HEK293T (cell line): Measurements from ENCODE around the gene ASNSD1.
"Not testable (repeated sequence)": the region's sequence is repeated elsewhere in the genome, so short reads cannot be mapped to it uniquely, and the experiment has no call there.

Experiments
- CTCF ChIA-PET: fragments of 350-600 bp; formaldehyde crosslinking; extraction: SDS; loops from one replicate; lab custom pipeline; 2021; ENCODE audit warnings: antibody characterized with exemption, inconsistent platforms; lab: Yijun Ruan, JAX
- POLR2A ChIA-PET: fragments of 350-600 bp; formaldehyde crosslinking; extraction: SDS; loops from one replicate; lab custom pipeline; 2020; ENCODE audit warnings: antibody characterized with exemption, inconsistent platforms; lab: Yijun Ruan, JAX
- DNase-seq: peaks from one replicate; pipeline ENCODE4 v3.0.0; 2012; ENCODE audit warnings: mixed read lengths; ENCODE audit errors: extremely low spot score
- ARNT ChIP-seq: fragments of 450-650 bp; IDR thresholded peaks from 2 replicates; pipeline ENCODE4 v1.6.1; 2017; ENCODE audit warnings: mild to moderate bottlenecking
- BHLHE40 ChIP-seq: fragments of 450-650 bp; IDR thresholded peaks from 2 replicates; pipeline ENCODE4 v1.6.1; 2016; ENCODE audit warnings: mild to moderate bottlenecking, moderate library complexity, borderline replicate concordance
- CTBP1 ChIP-seq: fragments of 450-650 bp; IDR thresholded peaks from 2 replicates; pipeline ENCODE4 v1.6.1; 2016; ENCODE audit warnings: borderline replicate concordance
- ELF4 ChIP-seq: fragments of 450-650 bp; IDR thresholded peaks from 2 replicates; pipeline ENCODE4 v1.6.1; 2017; ENCODE audit warnings: antibody characterized with exemption
- FOXA1 ChIP-seq: fragments of 450-650 bp; IDR thresholded peaks from 2 replicates; pipeline ENCODE4 v1.6.1; 2016; ENCODE audit warnings: mild to moderate bottlenecking
- FOXK2 ChIP-seq: fragments of 450-650 bp; IDR thresholded peaks from 2 replicates; pipeline ENCODE4 v1.6.1; 2016; ENCODE audit warnings: mild to moderate bottlenecking
- FOXM1 ChIP-seq: fragments of 450-650 bp; IDR thresholded peaks from 2 replicates; pipeline ENCODE4 v1.6.1; 2017; ENCODE audit warnings: mild to moderate bottlenecking, borderline replicate concordance
- HDGF ChIP-seq: fragments of 450-650 bp; IDR thresholded peaks from 2 replicates; pipeline ENCODE4 v1.6.1; 2017; ENCODE audit warnings: antibody characterized with exemption, borderline replicate concordance
- L3MBTL2 ChIP-seq: fragments of 450-650 bp; conservative IDR thresholded peaks from 2 replicates; pipeline ENCODE4 v1.6.1; 2016; ENCODE audit warnings: mild to moderate bottlenecking
- LEF1 ChIP-seq: fragments of 450-650 bp; IDR thresholded peaks from 2 replicates; pipeline ENCODE4 v1.6.1; 2017; ENCODE audit warnings: mild to moderate bottlenecking, borderline replicate concordance
- NFRKB ChIP-seq: fragments of 450-650 bp; IDR thresholded peaks from 2 replicates; pipeline ENCODE4 v1.6.1; 2016; ENCODE audit warnings: mild to moderate bottlenecking, moderate library complexity
- SP1 ChIP-seq: fragments of 450-650 bp; IDR thresholded peaks from 2 replicates; pipeline ENCODE4 v1.6.1; 2017
- SUZ12 ChIP-seq: fragments of 450-650 bp; IDR thresholded peaks from 2 replicates; pipeline ENCODE4 v1.6.1; 2016; ENCODE audit warnings: mild to moderate bottlenecking
- TARDBP ChIP-seq: fragments of 450-650 bp; IDR thresholded peaks from 2 replicates; pipeline ENCODE4 v1.6.1; 2016
- ZNF384 ChIP-seq: fragments of 450-650 bp; IDR thresholded peaks from 2 replicates; pipeline ENCODE4 v1.6.1; 2016
- TF ChIP-seq, protein P1 (sequence below): fragments of 450-650 bp; IDR thresholded peaks from 2 replicates; pipeline ENCODE4 v1.6.1; 2016

The ASNSD1 gene

DNA sequence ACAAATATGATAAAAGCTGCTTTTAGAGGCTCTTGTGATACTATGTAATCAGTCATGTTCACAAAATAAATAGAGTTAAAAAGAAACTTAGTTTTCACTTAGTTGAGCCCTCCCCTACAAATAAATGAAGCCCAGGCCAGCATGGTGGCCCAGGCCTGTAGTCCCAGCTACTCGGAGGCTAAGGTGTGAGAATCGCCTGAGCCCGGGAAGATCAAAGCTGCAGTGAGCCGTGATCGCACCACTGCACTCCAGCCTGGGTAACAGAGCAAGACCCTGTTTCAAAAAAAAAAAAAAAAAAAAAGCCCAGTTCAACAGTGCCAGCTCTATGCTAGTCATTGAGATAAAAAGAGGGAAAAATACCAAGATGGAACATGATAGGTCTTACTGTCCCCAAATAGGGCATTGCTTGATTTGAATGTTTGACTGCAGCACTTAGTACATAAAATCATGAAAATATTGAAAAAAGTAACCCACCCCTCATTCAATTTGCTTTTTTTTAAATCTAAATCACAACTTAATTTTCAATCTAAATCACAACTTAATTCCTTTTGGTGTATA lies 1.5 kb downstream of the ASNSD1 start:
- POLR2A ChIA-PET, result interaction anchor here (1.2 to 2.9 kb wide), 2 partner anchors 21 to 99 kb away, joined by 3 to 14 read pairs; partner anchors contain the start of gene OSGEPL1
- CTCF ChIA-PET, result interaction anchor here (0.9 kb wide), 1 partner anchor 174 kb away, joined by 4 read pairs; no protein-coding TSS in a partner anchor
- no peak for DNase-seq
- TF ChIP-seq LEF1 (no peak), NFRKB (no peak), ZNF384 (peak; percentile 58; the same call in 1 of the 2 replicates), ELF4 (no peak)

GRCh38 chr2:189663319-189663718 lies 2.1 kb downstream of the ASNSD1 start:
- POLR2A ChIA-PET, result interaction anchor here (2.9 kb wide), 1 partner anchor 99 kb away, joined by 14 read pairs; the partner anchor contains the start of gene OSGEPL1
- DNase-seq, CTCF ChIA-PET: not testable (repeated sequence)

- ChIA-PET CTCF (no interaction called here), POLR2A (no interaction called here)
- TF ChIP-seq FOXA1 (no peak), TARDBP (no peak), ARNT (no peak), L3MBTL2 (no peak), FOXK2 (no peak), FOXM1 (no peak), ZNF384 (no peak)
- no peak for DNase-seq
Measured at GRCh38 chr2:189669913-189670312, 8.7 kb downstream of the ASNSD1 start.

DNA sequence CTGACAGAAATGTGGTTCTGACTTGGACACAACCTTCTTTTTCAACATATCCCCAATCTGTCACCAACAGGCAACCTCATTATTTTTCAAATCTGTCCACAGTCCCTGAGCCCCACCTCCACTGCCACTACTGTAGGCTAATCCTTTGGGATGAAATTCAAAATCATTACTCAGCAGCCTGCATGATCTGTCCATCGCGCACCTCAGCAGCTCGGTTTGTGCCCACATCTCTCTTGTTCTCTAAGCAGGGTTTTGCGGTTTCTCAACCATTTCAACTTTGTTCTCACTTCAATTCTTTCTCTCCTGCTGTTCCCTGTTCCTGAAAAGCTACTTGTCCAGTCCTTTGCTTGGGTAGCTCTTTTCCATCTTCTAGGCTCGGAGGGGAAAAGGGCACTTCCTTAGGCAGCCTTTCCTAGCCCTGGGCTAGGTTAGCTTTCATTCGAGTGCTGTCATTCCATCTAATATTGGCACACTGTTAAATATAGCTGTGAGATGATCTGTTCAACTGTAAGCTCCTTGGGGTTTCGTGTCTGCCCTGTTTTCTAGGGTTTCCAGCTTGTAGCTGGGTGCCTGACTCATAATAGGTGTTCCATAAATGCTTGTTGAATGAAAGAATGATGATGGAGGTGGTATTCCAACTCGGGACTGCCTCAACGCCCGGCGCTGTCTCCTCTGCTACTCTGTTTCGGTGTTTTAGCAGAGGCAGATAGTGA lies 12.6 kb downstream of the ASNSD1 start:
- ChIA-PET POLR2A (no interaction called here), CTCF (no interaction called here)
- DNase-seq, result no peak
- TF ChIP-seq ELF4 (no peak), L3MBTL2 (no peak)

DNA sequence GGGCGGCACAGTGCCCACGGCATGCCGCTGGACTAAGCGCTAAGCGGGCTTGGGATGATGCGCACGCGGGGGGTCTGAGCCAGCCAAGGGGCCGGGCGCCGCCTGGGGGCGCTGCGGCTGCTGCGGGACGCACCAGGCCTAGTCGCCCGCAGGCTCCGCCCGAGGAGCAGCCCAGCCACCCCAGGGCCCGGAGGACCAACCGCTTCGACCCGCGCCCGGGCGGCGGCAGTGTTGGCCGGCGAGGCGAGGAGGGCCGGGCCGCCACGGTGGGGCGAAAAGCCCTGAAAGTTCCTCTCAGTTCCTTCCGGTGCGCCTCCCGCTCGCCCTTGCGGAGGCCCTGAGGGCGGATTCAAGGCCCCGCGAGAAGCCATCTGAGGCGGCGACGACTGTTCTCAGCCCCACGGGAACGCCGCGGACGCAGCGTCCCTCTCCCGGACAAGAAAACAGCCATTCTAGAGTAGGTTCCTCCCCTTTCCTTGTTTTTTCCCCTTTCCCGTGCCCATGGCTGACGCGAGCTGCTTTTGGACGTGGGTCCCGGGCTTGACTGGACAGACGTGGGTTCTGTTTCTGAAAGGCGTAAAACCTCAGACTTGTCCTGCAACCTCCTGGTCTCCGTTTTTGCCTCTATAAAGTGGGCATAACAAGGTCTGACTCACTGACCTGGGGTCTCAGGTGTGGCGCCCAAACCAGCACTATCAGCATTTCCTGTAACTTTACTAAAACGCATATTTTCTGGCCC lies 13.3 kb downstream of the ASNSD1 start, which contains the start of gene ANKAR:
Gene ANKAR, plus strand, starts transcription at position 297 of the 739 bp plus-strand sequence. CDS start 1,821 bp downstream, outside the sequence.
- no peak for TF ChIP-seq TARDBP
- TF ChIP-seq ARNT, result no peak
- TF ChIP-seq SUZ12, result no peak
- DNase-seq, result no peak
- CTCF ChIA-PET, result no interaction called here
- POLR2A ChIA-PET, result no interaction called here

DNA sequence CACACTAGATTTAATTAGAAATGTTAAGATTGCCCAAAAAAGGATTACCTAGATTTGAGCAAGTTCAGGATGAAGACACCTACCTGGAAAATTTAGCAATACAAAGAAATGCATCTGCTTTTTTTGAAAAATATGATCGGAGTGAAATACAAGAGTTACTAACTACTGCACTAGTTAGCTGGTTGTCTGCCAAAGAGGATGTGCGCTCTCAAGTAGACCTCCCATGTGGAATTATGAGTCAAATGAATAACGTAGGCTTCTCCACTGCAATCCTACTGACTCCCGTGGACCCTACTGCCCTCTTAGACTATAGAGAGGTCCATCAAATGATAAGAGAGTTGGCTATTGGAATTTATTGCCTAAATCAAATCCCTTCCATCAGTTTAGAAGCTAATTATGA lies 15.2 kb downstream of the ASNSD1 start:
- no peak for DNase-seq
- ChIA-PET POLR2A (no interaction called here), CTCF (no interaction called here)
- TF ChIP-seq TARDBP (no peak), FOXA1 (no peak), NFRKB (no peak), LEF1 (no peak), SUZ12 (no peak), ARNT (no peak), FOXM1 (no peak), HDGF (no peak), ZNF384 (no peak), SP1 (no peak), L3MBTL2 (no peak), FOXK2 (no peak), CTBP1 (no peak), ELF4 (no peak)

DNA sequence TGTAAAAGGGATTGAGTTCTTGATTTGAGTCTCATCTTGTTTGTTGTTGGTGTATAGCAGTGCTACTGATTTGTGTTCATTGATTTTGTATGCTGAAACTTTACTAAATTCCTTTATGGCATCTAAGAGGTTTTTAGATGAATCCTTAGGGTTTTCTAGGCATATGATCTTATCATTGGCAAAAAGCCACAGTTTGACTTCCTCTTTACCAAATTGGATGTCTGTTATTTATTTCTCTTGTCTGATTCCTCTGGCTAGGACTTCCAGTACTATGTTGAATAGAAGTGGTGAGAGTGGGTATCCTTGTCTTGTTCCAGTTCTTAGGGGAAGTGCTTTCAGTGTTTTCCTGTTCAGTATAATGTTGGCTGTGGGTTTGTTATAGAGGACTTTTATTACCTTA lies 18.0 kb downstream of the ASNSD1 start:
- no peak for TF ChIP-seq BHLHE40
- no peak for TF ChIP-seq LEF1
- TF ChIP-seq CTBP1, result no peak
- TF ChIP-seq HDGF, result no peak
- DNase-seq, result no peak
- POLR2A ChIA-PET, result no interaction called here
- CTCF ChIA-PET, result no interaction called here

GRCh38 chr2:189681203-189681602 lies 19.9 kb downstream of the ASNSD1 start:
- CTCF ChIA-PET, result no interaction called here
- POLR2A ChIA-PET, result no interaction called here
- DNase-seq, result no peak
- no peak for TF ChIP-seq ARNT
- no peak for TF ChIP-seq LEF1
- no peak for TF ChIP-seq HDGF
- TF ChIP-seq BHLHE40, result no peak
- no peak for TF ChIP-seq CTBP1
- no peak for TF ChIP-seq FOXA1
- no peak for TF ChIP-seq SUZ12
- no peak for TF ChIP-seq ELF4
- TF ChIP-seq, protein P1, sequence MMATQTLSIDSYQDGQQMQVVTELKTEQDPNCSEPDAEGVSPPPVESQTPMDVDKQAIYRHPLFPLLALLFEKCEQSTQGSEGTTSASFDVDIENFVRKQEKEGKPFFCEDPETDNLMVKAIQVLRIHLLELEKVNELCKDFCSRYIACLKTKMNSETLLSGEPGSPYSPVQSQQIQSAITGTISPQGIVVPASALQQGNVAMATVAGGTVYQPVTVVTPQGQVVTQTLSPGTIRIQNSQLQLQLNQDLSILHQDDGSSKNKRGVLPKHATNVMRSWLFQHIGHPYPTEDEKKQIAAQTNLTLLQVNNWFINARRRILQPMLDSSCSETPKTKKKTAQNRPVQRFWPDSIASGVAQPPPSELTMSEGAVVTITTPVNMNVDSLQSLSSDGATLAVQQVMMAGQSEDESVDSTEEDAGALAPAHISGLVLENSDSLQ, result no peak
- no peak for TF ChIP-seq FOXK2
- no peak for TF ChIP-seq SP1
- no peak for TF ChIP-seq TARDBP
- TF ChIP-seq FOXM1, result no peak
- TF ChIP-seq NFRKB, result no peak
- no peak for TF ChIP-seq ZNF384
